Esophagus muscularis mucosa (tissue), 4 donors: Measurements from ENCODE around the gene TRAPPC6A.

Source experiments
- EP300 ChIP-seq: sonication (generic); formaldehyde crosslinking; IDR thresholded peaks from one replicate; pipeline ENCODE4 v1.6.1; 2017; ENCODE audit warnings: antibody characterized with exemption
- POLR2A ChIP-seq: fragments of 450-650 bp; IDR thresholded peaks from one replicate; pipeline ENCODE4 v1.6.1; 2017; ENCODE audit warnings: antibody characterized with exemption, moderate library complexity, mild to moderate bottlenecking, low read depth
- POLR2AphosphoS5 ChIP-seq, 2 donors: sonication (generic); formaldehyde crosslinking; IDR thresholded peaks; one replicate each; pipeline ENCODE4 v1.6.1; 2017; ENCODE audit warnings: antibody characterized with exemption in 2 of 2
- TF ChIP-seq, protein P1 (sequence below), 3 experiments: fragments of 200-600 bp in 2 of 3; fragments of 450-650 bp in 1 of 3; sonication (generic) in 2 of 3; IDR thresholded peaks; one replicate each; pipeline ENCODE4 v1.5.1; 2017 to 2019; ENCODE audit warnings: antibody characterized with exemption in 3 of 3, mild to moderate bottlenecking in 2 of 3, moderate library complexity in 1 of 3

DNA sequence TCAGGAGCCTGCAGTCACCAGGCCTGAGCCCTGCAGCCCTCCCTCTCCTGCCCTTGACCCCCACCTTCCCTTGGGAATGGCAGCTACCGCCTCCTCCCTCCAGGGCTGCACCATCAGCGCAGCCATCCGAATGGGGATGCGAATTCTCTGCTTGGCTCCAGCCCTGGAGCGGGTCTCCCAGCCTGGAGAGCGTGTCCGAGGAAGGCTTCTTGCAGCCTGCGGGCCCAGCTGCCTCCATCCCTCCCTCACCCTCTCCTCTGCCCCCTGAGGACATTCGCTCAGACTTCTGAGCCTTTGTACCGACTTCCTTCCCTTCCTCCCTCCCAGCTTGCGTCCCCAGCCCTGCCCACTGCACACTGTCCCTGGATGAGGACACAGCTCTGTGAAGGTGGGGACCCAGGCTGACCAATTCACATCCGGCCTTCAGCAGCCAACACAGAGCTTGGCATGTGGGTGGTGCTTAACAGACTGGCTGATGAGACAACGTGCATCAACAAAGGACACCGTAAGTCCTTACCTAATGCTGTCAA, 11.2 kb downstream of the TRAPPC6A start:
- TF ChIP-seq POLR2AphosphoS5 (IDR thresholded peaks at IDR 0.05) (peak in 1 of 2 donors; percentile 12), POLR2A (no peak), EP300 (no peak)
- TF ChIP-seq, protein P1, sequence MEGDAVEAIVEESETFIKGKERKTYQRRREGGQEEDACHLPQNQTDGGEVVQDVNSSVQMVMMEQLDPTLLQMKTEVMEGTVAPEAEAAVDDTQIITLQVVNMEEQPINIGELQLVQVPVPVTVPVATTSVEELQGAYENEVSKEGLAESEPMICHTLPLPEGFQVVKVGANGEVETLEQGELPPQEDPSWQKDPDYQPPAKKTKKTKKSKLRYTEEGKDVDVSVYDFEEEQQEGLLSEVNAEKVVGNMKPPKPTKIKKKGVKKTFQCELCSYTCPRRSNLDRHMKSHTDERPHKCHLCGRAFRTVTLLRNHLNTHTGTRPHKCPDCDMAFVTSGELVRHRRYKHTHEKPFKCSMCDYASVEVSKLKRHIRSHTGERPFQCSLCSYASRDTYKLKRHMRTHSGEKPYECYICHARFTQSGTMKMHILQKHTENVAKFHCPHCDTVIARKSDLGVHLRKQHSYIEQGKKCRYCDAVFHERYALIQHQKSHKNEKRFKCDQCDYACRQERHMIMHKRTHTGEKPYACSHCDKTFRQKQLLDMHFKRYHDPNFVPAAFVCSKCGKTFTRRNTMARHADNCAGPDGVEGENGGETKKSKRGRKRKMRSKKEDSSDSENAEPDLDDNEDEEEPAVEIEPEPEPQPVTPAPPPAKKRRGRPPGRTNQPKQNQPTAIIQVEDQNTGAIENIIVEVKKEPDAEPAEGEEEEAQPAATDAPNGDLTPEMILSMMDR (IDR thresholded peaks at IDR 0.05): no peak
